VCaP (cell line): ENCODE results near the gene SUZ12.
"Not testable (repeated sequence)": the region's sequence is repeated elsewhere in the genome, so short reads cannot be mapped to it uniquely, and the experiment has no call there.

Experiments used
- H3K27ac ChIP-seq: fragments of 450-650 bp; 2 replicates; pipeline ENCODE4 v1.5.1; 2017
- CTCF ChIP-seq: fragments of 450-650 bp; conservative IDR thresholded peaks from 2 replicates; pipeline ENCODE4 v1.5.1; 2017; ENCODE audit warnings: mild to moderate bottlenecking, moderate library complexity

Gene SUZ12

DNA sequence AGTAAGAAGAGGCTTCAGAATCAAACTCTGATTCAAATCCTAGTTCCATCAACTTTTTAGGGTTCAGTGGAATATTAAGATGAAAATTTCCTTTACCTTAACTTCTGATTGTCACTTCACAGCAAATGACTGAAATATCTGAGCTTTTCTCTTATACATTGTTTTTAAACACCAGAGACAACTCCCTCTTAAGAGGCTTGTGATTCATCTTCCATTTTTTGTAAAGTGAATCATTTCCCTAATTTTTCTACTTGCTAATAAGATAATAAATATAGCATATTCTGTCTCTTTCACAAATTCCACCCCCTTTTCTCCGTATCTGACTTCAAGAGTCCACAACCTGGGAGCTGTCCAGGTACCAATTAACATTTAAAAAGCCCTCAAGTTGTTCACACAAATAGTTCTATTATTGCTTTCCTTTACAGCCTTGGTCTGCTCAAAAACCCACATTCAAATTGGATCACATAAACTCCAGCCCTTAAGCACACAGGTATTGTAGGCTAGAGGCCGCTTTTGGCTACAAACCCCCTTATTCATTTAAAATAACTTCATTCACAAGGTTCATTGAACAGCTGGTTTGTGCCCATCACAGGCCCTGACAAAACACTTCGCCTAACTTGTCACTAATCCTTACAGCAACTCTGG is 21.2 kb upstream of the SUZ12 start:
- H3K27ac ChIP-seq = no peak overlapping the region
- TF ChIP-seq CTCF = no peak

- no peak for TF ChIP-seq CTCF
- no peak overlapping the region for H3K27ac ChIP-seq
Measured at GRCh38 chr17:31916491-31917064, 20.2 kb upstream of the SUZ12 start.

DNA sequence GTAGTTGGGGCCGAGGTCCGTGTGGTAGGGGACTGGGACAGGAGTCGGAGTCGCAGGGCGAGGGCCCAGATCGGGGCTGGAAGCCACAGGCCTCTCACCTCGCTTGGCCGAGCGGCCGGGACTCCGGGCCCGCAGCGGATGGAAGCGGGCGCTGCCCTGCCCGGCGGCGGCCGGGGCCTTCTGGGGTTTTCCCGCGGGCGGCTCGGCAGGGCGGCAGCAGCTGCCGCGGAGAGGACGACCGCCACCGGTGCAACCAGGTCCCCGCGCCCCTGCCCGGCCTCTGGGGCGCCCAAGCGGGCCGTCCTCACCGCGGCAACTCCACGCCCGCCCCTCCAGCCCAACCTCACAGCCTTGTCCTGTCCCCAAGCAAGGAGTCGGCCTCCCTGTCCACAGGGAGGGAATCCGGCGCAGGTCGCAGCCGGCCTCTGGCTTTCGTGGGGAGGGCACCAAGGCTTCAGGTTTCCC is 19.7 kb upstream of the SUZ12 start:
- TF ChIP-seq CTCF = no peak
- H3K27ac ChIP-seq = no peak overlapping the region

DNA sequence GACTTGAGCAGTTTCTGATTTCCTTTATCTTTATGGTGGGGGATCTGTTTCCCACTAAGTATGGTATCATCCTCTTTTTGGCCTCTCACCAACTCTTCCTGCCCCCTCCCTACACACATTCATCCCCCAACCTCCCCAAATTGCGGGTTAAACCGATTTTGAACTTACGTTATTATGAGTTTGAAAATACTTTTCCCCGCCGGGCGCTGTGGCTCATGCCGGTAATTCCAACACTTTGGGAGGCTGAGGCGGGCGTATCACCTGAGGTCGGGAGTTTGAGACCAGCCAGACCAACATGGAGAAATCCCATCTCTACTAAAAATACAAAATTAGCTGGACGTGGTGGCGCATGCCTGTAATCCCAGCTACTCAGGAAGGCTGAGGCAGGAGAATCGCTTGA is 19.1 kb upstream of the SUZ12 start:
- H3K27ac ChIP-seq = not testable (repeated sequence)

- no peak for TF ChIP-seq CTCF
- no peak overlapping the region for H3K27ac ChIP-seq
Measured at GRCh38 chr17:31918701-31919128, 18.1 kb upstream of the SUZ12 start.

DNA sequence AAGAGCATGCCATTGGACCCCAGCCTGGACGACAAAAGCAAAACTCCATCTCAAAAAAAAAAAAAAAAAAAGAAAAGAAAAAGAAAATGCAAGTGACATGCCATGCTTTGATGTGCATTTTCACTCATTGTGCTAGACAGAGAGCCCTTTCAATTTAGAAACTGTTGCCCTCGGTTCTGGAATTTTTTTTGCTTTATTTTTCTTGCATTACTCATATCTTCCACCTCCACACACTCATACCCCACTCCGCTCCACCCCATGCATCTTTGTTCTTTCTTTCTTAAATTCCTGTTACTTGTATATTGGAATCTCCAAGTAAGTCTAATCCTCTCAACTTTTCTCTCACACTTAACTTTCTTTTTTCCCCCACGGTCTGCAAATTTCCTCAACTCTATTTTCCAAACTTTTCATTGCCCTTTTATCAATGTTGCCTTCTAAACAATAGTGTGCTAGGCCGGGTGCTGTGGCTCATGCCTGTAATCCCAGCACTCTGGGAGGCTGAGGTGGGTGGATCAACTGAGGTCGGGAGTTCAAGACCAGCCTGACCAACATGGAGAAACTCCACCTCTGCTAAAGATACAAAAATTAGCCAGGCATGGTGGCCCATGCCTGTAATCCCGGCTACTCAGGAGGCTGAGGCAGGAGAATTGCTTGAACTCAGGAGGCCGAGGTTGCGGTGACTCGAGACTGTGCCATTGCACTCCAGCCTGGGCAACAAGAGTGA is 16.8 kb upstream of the SUZ12 start:
- TF ChIP-seq CTCF = no peak
- no peak overlapping the region for H3K27ac ChIP-seq

- no peak for TF ChIP-seq CTCF
- no peak overlapping the region for H3K27ac ChIP-seq
Measured at GRCh38 chr17:31926100-31926729, 10.6 kb upstream of the SUZ12 start.
